ENCODE results near the gene MMP8.

- no peak for TF ChIP-seq EZH2 (optimal IDR thresholded peaks at IDR 0.05; ENCODE audit: low read depth, low read length)
- no peak for TF ChIP-seq CTCF (IDR thresholded peaks at IDR 0.05; ENCODE audit: low read length)
- TF ChIP-seq EZH2phosphoT487 (IDR thresholded peaks at IDR 0.05; ENCODE audit: low read length), result no peak
Measured at GRCh38 chr11:102704841-102705240, 19.9 kb downstream of the MMP8 start.

Data from MM.1S (cell line).